ENCODE measurements around the gene MIPOL1.
A peak's percentile ranks its signal among the peaks of the same experiment; 100 is the strongest.

The MIPOL1 gene

GRCh38 chr14:37591941-37592481 is 394.3 kb downstream of the MIPOL1 start:
- Histone ChIP-seq H3K14ac (ENCODE audit: low read length) (peak overlapping the region; percentile 33), H2BK120ac (ENCODE audit: low read depth, low read length) (no peak overlapping the region), H3K36me3 (replicated peaks in 1 of 2; ENCODE audit: control insufficient read depth in 2 of 2, insufficient read depth in 2 of 2, low read length in 2 of 2) (no peaks in the 10 kb centered on the region), H3K79me1 (ENCODE audit: low read depth, low read length) (peaks cover 4% of the 10 kb centered on the region), H4K8ac (ENCODE audit: low read depth, low read length) (no peak overlapping the region), H2BK15ac (ENCODE audit: low read length) (no peak overlapping the region), H2BK5ac (ENCODE audit: low read length) (peak overlapping the region; percentile 46), H2AFZ (ENCODE audit: low read length) (peak overlapping the region; percentile 67), H3K4me1 (ENCODE audit: control insufficient read depth in 2 of 2, insufficient read depth in 1 of 2, low read depth in 1 of 2, low read length in 2 of 2) (peaks cover 3 to 6% of the 10 kb centered on the region in 2 donors), H2BK12ac (ENCODE audit: low read length) (peak overlapping the region; percentile 8), H3K23ac (ENCODE audit: low read depth, low read length, poor library complexity) (peak overlapping the region; percentile 71), H3K4me3 (ENCODE audit: low read length in 2 of 2) (peak overlapping the region in 1 of 2 donors; percentile 55), H4K91ac (ENCODE audit: low read depth, low read length, poor library complexity) (no peak overlapping the region), H3K4ac (ENCODE audit: low read length) (no peak overlapping the region), H2AK5ac (ENCODE audit: low read depth, low read length) (no peak overlapping the region), H3K18ac (ENCODE audit: low read length) (peak overlapping the region; percentile 57), H3K4me2 (ENCODE audit: insufficient read depth, low read length, poor library complexity, severe bottlenecking) (peak overlapping the region; percentile 48), H3K27me3 (ENCODE audit: control insufficient read depth in 3 of 3, insufficient read depth in 3 of 3, low read depth in 1 of 3, low read length in 3 of 3) (peaks cover 23 to 98% (median 84%) of the 10 kb centered on the region in 3 experiments), H3K9me3 (replicated peaks in 1 of 2; ENCODE audit: control insufficient read depth in 2 of 2, insufficient read depth in 1 of 2, low read depth in 1 of 2, low read length in 2 of 2) (no peaks in the 10 kb centered on the region), H3K9ac (ENCODE audit: low read depth, low read length, poor library complexity) (no peak overlapping the region), H3K27ac (replicated peaks; ENCODE audit: low read length) (no peak overlapping the region)
- no CpG with 5 or more reads among the region's 58 CpGs for WGBS, 2 donors (ENCODE audit: extremely low coverage in 2 of 2, insufficient read length in 2 of 2, insufficient replicate concordance in 1 of 2)
- peak; percentile 21 for DNase-seq (ENCODE audit: low spot score)

- no peak overlapping the region for H3K27ac ChIP-seq (replicated peaks; ENCODE audit: low read length)
- H3K14ac ChIP-seq (ENCODE audit: low read length) = peak overlapping the region; percentile 33
- no peak overlapping the region for H2BK15ac ChIP-seq (ENCODE audit: low read length)
- no peak overlapping the region for H4K8ac ChIP-seq (ENCODE audit: low read depth, low read length)
- no peaks in the 10 kb centered on the region for H3K9me3 ChIP-seq (replicated peaks in 1 of 2; ENCODE audit: control insufficient read depth in 2 of 2, insufficient read depth in 1 of 2, low read depth in 1 of 2, low read length in 2 of 2)
- H3K27me3 ChIP-seq (ENCODE audit: control insufficient read depth in 3 of 3, insufficient read depth in 3 of 3, low read depth in 1 of 3, low read length in 3 of 3) = peaks cover 23 to 98% (median 85%) of the 10 kb centered on the region in 3 experiments
- H3K36me3 ChIP-seq (replicated peaks in 1 of 2; ENCODE audit: control insufficient read depth in 2 of 2, insufficient read depth in 2 of 2, low read length in 2 of 2) = no peaks in the 10 kb centered on the region
- peak overlapping the region in 1 of 2 donors; percentile 55 for H3K4me3 ChIP-seq (ENCODE audit: low read length in 2 of 2)
- DNase-seq (ENCODE audit: low spot score) = no peak
- no peak overlapping the region for H2AK5ac ChIP-seq (ENCODE audit: low read depth, low read length)
- WGBS, 2 donors (ENCODE audit: extremely low coverage in 2 of 2, insufficient read length in 2 of 2, insufficient replicate concordance in 1 of 2) = no CpG with 5 or more reads among the region's 42 CpGs
- H3K4me1 ChIP-seq (ENCODE audit: control insufficient read depth in 2 of 2, insufficient read depth in 1 of 2, low read depth in 1 of 2, low read length in 2 of 2) = peaks cover 3 to 6% of the 10 kb centered on the region in 2 donors
- H3K9ac ChIP-seq (ENCODE audit: low read depth, low read length, poor library complexity) = no peak overlapping the region
- H3K18ac ChIP-seq (ENCODE audit: low read length) = peak overlapping the region; percentile 53
- no peak overlapping the region for H2BK120ac ChIP-seq (ENCODE audit: low read depth, low read length)
- H2BK5ac ChIP-seq (ENCODE audit: low read length) = peak overlapping the region; percentile 46
- peaks cover 4% of the 10 kb centered on the region for H3K79me1 ChIP-seq (ENCODE audit: low read depth, low read length)
- H2AFZ ChIP-seq (ENCODE audit: low read length) = peak overlapping the region; percentile 67
- no peak overlapping the region for H3K4ac ChIP-seq (ENCODE audit: low read length)
- H4K91ac ChIP-seq (ENCODE audit: low read depth, low read length, poor library complexity) = no peak overlapping the region
- H3K23ac ChIP-seq (ENCODE audit: low read depth, low read length, poor library complexity) = peak overlapping the region; percentile 71
- peak overlapping the region; percentile 15 for H3K4me2 ChIP-seq (ENCODE audit: insufficient read depth, low read length, poor library complexity, severe bottlenecking)
- peak overlapping the region; percentile 8 for H2BK12ac ChIP-seq (ENCODE audit: low read length)
These were observed 395.0 kb downstream of the MIPOL1 start for GRCh38 chr14:37592482-37593408.

GRCh38 chr14:37593511-37594237 is 395.9 kb downstream of the MIPOL1 start:
- H3K23ac ChIP-seq (ENCODE audit: low read depth, low read length, poor library complexity) = no peak overlapping the region
- no peaks in the 10 kb centered on the region for H3K36me3 ChIP-seq (replicated peaks in 1 of 2; ENCODE audit: control insufficient read depth in 2 of 2, insufficient read depth in 2 of 2, low read length in 2 of 2)
- no peaks in the 10 kb centered on the region for H3K9me3 ChIP-seq (replicated peaks in 1 of 2; ENCODE audit: control insufficient read depth in 2 of 2, insufficient read depth in 1 of 2, low read depth in 1 of 2, low read length in 2 of 2)
- H3K9ac ChIP-seq (ENCODE audit: low read depth, low read length, poor library complexity) = no peak overlapping the region
- no peak overlapping the region for H3K4ac ChIP-seq (ENCODE audit: low read length)
- no peak overlapping the region for H4K8ac ChIP-seq (ENCODE audit: low read depth, low read length)
- no peak overlapping the region for H3K14ac ChIP-seq (ENCODE audit: low read length)
- H3K4me2 ChIP-seq (ENCODE audit: insufficient read depth, low read length, poor library complexity, severe bottlenecking) = no peak overlapping the region
- H2BK12ac ChIP-seq (ENCODE audit: low read length) = no peak overlapping the region
- no peak overlapping the region for H3K27ac ChIP-seq (replicated peaks; ENCODE audit: low read length)
- no peak overlapping the region for H2AK5ac ChIP-seq (ENCODE audit: low read depth, low read length)
- no peak for DNase-seq (ENCODE audit: low spot score)
- H2AFZ ChIP-seq (ENCODE audit: low read length) = no peak overlapping the region
- WGBS, 2 donors (ENCODE audit: extremely low coverage in 2 of 2, insufficient read length in 2 of 2, insufficient replicate concordance in 1 of 2) = no CpG with 5 or more reads among the region's 14 CpGs
- H3K18ac ChIP-seq (ENCODE audit: low read length) = no peak overlapping the region
- no peak overlapping the region for H2BK120ac ChIP-seq (ENCODE audit: low read depth, low read length)
- no peak overlapping the region for H4K91ac ChIP-seq (ENCODE audit: low read depth, low read length, poor library complexity)
- H3K4me1 ChIP-seq (ENCODE audit: control insufficient read depth in 2 of 2, insufficient read depth in 1 of 2, low read depth in 1 of 2, low read length in 2 of 2) = peaks cover 0 to 9% of the 10 kb centered on the region in 2 donors
- peaks cover 4% of the 10 kb centered on the region for H3K79me1 ChIP-seq (ENCODE audit: low read depth, low read length)
- no peak overlapping the region for H3K4me3 ChIP-seq (ENCODE audit: low read length in 2 of 2)
- H2BK15ac ChIP-seq (ENCODE audit: low read length) = no peak overlapping the region
- H3K27me3 ChIP-seq (ENCODE audit: control insufficient read depth in 3 of 3, insufficient read depth in 3 of 3, low read depth in 1 of 3, low read length in 3 of 3) = peaks cover 31 to 98% (median 86%) of the 10 kb centered on the region in 3 experiments
- H2BK5ac ChIP-seq (ENCODE audit: low read length) = no peak overlapping the region
